ENCODE measurements around the gene KDM1A.

The KDM1A gene

DNA sequence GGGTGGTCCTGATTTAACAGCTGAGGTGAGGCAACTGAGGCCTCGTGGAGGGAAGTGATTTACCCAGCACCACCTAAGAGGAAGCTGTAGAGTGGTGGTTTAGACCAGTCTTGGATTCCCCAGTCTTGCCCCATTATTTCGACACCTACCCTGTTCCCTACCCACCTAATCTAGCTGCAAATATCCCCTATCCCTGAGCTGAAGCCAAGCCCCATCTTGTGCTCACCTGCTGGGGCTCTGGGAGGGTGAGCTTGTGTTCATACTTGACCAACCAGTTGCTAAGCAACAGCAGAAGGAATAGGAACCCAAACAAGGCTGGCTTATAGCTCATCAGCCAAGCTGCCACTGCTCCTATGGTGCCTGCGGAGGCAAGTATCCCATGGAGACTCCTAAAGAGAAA, 5.6 kb upstream of the KDM1A start:
- DNase-seq (ENCODE audit: low spot score): no peak

DNA sequence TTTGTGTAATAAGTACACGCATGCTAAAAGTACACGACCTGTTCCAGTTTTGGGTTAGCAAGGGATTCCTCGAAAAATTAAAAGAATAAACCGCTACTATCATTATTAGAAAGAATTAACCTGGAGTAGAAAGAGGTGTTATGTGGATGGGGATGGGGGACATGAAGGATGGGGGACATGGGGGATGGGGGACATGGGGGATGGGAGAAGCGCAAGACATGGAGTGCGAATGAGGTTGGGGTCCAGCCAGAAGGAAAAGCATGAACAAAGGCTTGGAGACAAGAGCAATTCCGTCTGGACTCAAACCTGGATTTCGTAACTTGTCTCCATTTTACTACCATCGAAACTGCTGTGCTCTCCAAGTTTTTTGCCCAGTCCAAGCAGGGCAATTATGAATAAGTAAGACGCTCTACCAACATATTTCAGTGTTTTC, 591 bp upstream of the KDM1A start:
- peak; percentile 16 for DNase-seq (ENCODE audit: low spot score)

DNA sequence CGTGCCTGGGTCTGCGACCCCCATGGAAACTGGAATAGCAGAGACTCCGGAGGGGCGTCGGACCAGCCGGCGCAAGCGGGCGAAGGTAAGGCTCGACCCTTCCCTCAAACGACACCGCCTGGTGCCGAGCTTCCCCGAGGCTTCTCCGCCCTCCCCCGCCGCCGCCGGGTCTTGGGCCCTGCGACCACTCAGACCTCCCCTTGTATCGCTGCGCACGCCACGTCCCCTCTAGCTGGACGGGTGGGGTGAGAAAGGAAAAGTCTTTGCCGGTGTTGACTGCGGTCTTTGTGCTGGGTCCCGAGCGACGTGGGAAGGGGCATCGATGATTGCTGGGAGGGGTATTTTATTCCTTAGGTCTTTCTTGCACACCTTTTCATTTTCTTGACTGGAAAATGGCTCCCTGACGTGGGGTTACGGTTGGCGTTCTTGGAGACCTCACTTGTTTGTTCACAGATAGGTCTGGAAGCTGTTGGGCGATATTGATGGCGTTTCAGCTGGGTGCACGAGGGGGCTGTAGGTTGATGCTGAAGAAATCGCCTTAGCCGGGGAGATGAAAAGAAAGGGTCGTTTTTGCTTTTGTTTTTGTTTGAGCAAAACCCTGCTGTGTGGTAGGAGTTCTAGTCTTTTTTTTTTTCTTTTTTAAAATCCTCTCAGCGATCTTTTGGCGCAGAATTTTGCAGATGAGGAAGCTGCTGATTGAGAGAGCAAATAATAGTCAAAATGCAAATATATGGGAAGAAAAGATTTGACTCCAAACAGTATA, 776 bp downstream of the KDM1A start:
- DNase-seq (ENCODE audit: low spot score): peak; percentile 38

DNA sequence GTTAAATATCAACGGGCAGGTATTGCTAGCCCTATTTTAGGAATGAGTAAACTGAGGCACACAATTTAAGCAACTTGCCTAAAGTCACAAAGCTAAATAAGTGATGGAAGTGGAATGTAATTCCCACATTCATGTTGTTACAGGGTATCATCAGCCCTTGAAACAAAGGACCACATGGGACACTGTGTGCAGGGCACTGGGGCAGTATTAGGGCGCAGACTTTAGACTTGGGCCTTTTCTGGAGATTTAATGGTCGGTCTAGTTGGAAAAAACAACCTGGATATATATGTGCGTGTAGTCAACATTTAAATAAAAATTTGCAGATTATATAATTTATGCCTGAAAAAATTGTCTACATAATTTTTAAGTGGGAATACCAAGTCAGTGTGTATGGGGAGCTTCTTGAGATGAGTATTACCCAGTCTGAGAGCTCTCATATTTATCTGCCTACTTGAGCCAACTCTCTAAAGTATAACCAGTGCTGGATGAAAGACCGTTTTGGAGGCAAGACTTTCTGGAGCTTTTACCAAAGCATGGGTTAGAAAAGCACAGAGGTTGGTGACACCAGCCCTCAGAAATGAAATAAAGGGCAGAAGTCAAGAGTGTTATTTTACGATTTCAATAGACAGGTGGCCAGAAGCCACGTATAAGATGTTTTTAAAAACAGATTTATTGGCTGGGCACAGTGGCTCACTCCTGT, 1.6 kb downstream of the KDM1A start:
- DNase-seq (ENCODE audit: low spot score): no peak

DNA sequence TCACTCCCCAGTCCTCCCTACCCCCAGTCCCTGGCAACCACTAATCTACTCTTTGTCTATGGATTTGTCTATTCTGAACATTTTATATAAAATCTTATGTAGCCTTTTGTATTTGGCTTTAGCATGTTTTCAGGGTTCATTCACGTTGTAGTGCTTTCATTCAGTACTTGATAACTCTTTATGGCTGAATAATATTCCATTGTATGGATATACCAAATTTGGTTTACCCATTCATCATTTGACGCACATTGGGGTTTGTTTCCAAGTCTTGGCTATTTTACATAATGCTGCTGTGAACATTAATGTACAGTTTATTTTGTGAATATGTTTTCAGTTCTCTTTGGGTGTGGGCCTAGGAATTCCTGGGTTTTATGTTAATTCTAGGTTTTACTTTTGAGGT, 2.6 kb downstream of the KDM1A start:
- DNase-seq (ENCODE audit: low spot score): no peak

DNA sequence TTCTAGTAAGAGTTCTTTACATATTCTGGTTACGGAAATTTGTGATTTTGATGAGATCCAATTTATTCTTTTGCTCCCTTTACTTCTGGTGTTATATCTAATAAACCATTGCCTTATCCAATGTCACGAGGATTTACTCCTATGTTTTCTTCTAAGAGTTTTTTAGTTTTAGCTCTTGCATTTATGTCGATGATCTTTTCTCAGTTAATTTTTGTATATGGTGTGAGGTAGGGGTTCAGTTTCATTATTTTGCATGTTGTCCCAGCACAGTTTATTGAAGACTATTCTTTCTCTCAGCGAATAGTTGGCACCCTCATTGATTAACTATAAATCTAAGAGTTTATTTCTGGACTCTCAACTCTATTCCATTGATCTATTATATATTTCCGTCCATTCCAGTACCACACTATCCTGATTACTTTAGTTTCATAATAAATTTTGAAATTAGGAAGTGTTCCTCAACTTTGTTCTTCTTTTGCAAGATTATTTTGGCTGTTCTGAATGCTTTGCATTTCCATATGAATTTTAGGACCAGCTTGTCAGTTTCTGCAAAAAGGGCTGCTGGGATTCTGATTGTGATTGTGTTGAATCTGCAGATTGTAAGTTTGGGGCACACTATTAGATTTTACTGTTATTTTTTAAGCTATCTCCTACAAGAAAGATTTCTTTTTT, 4.0 kb downstream of the KDM1A start:
- DNase-seq (ENCODE audit: low spot score): no peak

DNA sequence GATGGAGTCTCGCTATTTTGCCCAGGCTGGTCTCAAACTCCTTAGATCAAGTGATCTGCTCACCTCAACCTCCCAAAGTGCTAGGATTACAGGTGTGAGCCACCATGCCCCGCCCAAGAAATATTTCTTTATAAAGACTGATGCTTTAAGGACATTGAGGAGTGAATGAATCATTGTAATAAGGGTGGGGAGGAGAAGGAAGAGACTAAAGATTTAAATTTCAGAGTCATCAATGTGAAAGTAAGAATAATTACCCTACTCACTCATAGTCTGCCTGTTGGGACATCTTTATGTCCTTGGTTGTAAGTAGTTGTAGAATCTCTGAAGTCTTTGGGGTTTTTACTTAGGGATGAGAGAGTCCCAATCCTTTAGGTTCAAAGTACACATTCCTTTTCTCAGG, 7.3 kb downstream of the KDM1A start:
- no peak for DNase-seq (ENCODE audit: low spot score)

DNA sequence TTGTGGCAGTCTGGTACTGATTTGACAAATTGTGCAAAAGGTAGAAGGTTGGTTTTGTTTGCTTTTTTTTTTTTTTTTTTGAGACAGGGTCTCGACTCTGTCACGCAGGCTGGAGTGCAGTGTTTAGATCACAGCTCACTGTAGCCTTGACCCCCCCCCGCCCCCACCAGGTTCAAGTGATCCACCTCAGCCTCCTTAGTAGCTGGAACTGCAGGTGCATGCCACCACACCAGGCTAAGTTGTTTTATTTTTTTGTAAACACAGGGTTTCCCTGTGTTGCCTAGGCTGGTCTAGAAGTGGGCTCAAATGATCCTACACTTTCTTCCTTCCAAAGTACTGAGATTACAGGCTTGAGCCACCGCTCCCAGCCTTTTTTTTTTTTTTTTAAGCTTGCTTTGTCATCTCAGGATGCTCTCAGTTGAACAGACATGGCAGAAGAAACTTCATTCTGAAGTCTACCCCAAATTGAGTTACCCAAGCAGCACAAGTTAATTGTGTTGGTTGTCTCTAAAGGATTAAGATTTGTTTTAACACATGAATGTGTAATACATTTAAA, 8.2 kb downstream of the KDM1A start:
- no peak for DNase-seq (ENCODE audit: low spot score)

DNA sequence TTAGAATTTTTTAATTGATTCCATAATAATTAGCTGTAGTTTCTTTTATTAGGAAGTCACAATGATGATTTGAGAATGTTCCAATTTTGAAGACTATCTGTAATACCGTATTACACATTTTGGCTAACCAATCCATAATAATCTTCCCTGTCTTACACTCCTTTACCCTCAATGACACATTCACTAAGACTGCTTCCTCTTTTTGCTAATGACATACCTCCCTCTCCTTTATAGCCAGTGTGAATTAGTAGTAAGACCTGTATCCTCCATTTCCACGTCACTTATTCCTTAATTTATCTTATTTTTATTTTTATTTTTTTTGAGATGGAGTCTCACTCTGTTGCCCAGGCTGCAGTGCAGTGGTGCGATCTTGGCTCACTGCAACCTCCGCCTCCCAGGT, 10.1 kb downstream of the KDM1A start:
- no peak for DNase-seq (ENCODE audit: low spot score)

DNA sequence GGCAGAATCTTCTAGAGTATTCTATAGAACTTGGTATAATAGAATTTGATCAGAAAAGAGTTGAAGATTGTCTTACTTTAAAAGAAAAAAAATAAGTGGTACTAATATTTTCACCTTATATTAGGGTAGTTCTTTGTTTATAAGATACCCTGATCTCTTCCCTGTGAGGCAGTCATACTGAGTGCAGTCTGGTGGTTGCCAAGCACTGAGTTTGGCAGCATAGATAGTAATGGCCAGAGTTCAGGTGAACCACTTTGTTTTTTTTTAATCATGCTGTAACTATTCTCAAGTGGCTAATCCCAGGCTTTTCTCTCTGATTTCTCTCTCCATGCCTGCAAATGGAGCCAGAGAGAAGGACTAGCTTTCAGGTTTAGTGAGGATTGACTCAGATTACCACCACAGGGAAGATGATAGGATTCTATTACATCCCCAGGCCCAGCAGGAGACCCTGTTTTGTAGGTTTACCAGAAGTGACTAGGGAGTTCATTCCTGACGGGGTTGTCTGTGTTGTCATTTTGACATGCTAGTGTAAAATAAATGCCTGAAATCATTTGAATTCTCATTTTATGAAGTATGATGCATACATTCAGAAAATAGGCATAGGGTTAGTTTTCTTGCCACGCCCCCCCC, 16.7 kb downstream of the KDM1A start:
- DNase-seq (ENCODE audit: low spot score): no peak

DNA sequence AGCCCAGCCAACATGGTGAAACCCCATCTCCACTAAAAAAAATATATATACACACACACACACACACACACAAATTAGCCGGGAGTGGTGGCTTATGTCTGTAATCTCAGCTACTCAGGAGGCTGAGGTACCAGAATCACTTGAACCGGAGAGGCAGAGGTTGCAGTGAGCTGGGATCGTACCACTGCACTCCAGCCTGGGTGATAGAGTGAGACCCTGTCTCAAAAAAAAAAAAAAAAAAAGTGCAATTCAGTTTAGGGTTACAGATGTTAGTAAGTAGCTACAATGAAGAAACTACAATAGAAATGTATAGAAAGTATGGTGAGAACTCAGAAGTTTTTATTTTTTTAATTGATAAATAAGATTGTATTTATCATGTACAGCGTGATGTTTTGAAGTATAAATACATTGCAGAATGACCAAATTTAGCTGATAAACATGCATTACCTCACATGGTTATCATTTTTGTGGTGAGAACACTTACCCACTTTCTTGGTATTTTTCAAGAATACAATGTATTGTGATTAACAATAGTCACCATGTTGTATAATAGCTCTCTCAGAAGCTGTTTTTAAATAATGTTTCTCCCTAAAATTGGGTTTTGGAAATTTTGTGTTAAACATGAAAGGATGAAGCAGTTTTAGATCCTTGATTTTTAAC, 17.9 kb downstream of the KDM1A start:
- no peak for DNase-seq (ENCODE audit: low spot score)

DNA sequence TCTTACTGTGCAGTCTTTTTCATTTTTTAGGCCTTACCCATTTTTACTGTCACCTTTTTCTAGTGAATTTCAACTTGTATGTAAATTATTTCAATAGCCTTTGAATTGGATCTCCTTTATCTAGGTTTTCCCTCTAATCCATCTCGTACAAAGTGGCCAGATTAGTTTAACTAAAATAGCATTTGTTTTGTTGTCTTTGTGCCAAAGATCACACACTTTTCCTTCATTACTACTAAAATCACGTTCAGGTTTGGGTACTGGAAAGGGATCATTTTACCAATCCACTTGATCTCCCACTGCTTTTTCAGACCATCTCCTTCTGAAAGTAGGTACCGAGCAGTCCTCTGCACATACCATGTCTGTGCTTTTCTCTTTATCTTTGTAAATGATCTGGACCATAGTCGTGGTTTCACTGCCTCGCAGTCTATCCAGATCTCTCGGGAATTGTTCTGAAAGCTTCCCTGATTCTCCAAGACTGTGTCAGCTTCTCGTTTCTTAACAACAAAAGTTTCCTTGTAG, 20.1 kb downstream of the KDM1A start:
- no peak for DNase-seq (ENCODE audit: low spot score)

DNA sequence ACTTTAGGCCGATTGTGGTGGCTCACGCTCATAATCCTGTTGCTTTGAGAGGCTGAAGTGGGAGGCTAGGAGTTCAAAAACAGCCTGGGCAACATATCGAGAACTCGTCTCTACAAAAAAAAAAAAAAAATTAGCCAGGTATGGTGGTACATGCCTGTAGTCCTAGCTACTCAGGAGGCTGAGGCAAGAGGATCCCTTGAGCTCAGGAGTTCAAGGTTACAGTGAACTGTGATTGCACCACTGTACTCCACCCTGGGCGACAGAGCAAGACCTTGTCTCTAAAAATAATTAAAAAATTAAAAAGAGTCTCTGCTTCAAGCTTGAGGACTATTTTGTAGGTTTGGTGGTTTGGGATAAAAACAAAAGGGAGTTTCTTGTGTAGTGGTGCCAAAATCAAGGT, 21.2 kb downstream of the KDM1A start:
- no peak for DNase-seq (ENCODE audit: low spot score)

DNA sequence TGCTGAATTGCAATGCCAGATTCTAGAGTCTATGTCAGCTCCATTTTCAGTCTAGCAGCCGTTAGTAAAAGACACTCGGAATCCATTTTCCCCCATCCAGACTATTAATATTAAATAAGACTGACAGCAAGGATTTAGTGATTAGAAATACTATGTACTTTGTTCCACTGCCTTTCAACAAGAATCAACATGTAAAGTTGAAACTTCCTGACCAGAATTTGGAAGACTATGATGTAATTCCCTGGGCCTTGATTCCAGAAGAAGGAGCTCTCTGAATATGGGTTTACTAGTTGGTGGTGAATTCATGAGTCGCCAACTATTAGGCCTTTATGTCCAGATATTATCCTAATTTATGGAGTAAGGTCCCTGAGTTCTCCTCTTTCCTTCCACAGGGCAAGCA, 24.8 kb downstream of the KDM1A start:
- no peak for DNase-seq (ENCODE audit: low spot score)

DNA sequence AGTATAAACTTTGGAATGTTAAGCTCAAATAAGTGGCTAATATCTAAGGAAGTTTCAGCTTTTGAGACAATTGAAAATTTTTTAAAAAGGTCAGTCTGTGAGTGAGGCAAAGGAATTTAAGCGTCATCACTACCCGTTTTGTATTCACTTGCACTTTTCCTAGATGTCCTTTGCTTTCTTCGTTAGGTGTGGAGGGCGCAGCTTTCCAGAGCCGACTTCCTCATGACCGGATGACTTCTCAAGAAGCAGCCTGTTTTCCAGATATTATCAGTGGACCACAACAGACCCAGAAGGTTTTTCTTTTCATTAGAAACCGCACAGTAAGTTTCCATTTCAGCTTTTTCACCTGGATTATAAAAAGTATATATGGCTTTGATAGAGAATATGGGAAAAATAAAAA, 30.9 kb downstream of the KDM1A start:
- DNase-seq (ENCODE audit: low spot score): no peak

DNA sequence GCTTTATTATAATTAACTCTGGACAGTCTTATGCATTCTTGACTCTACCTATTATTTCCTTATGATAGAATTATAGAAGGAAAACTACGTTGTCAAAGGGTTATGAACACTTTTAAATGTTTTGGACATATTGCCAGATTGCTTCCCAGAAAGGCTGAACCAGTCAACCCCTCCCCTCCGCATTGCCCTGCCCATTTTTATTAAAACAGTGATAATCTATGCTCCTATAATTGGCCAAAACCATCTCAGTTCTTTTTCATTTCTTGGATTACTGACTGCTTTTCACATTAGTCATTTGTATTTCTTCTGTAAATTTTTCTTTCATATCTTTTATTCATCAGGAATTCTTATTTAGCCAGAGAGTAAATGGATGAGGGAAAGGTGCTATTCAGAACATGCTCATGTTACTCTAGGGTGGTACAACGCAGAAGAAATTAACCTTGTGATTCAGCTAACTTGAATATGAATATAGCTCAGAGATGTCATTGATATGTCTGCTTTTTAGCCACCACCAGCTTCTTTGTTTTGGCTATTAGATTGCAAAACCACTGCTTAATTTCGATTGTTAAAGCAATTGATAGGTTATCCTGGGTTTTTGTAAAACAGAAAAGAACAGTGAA, 32.1 kb downstream of the KDM1A start:
- DNase-seq (ENCODE audit: low spot score): no peak

DNA sequence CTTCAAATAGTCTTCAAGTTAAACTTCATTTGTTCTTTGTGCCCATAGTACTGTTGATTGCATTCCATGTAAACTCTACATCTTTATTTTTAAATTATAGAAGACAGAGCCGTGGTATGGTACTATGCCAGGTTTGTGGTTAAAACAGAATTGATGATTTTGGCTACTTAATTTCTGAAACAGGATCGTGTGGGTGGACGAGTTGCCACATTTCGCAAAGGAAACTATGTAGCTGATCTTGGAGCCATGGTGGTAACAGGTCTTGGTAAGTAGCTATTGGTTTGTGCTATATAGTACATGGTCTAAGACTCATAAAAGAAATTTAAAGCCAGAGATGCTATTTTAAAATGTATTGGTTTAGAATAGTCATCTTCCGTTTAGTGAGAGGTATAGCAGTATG, 38.0 kb downstream of the KDM1A start:
- no peak for DNase-seq (ENCODE audit: low spot score)

DNA sequence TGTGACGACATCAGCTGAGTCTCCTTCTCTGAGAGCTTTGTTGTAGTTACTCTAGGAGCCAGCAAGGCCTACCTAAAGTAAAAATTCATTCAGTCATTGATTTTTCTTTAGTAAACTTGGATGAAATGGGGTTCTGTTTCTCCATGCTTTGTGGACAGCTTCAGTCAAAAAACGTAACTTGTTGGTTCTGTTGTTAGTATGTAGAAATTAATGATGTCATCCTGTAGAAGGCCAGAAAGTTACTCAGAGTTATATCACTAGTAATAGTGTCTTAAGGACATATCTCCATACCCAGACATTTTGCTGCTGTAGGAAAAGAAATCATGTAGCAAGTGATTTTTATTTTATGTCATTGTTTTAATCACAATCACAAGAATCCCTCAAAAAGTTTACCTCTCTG, 43.0 kb downstream of the KDM1A start:
- no peak for DNase-seq (ENCODE audit: low spot score)

DNA sequence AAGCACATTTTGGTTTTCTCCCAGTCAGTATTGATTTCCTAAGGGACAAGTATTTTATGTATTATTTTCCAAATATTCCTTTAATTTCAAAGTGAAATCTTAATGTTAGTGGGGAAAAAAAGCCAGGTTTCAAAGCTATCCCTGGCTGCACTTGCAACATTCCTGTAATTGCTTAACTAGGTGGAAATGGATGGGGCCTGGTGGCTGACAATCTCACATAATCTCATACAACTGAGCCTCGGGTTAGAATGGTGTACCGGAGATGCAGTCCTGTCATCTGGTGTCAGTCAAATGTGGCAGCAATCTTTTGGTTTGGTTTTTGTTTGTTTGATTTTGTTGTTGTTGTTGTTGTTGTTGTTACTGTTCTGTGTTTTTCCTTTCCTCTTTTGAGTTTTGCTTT, 46.1 kb downstream of the KDM1A start:
- DNase-seq (ENCODE audit: low spot score): no peak

DNA sequence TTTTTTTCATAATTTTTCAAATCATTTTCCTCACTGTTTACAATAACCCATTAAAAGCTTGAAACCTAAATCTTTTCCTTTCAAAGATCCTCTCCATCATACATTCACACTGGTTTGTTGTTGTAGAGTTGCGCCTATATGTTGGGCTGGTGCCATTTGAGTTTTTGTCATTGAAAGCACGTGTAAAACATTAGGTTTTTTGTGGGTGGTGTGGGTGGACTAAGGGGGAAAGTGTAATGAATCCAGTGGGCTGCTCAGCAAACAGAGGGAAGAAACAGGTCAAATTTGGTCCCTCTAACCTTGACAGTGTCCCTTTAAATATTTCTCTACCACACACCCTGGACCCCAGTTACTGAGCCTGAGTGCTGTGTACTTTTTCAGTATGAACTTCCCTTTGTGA, 46.8 kb downstream of the KDM1A start:
- no peak for DNase-seq (ENCODE audit: low spot score)

DNA sequence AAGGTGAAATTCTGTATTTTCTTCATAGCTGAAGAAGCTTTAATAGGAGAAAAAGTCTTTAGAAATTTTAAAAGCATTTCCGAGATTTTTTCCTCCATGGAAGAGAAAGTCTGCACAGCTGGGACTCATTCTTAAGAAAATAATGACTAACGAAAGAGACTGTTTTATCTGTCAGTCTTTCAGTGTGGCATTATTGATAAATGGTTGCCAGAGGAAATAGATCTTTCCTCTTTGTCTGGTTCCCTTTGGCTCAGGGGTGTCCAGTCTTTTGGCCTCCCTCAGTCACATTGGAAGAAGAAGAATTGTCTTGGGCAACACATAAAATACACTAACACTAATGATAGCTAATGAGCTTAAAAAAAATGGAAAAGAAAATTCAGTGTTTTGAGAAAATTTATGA, 49.9 kb downstream of the KDM1A start:
- DNase-seq (ENCODE audit: low spot score): no peak

Data from hepatic stellate cell (primary cell).